NCI-H524 (cell line): Measurements from ENCODE around the gene TTC3.

ENCODE experiments used
- DNase-seq, 2 experiments: peaks; one replicate each; lab custom pipeline; 2025; lab: John Stamatoyannopoulos, UW

The TTC3 gene

GRCh38 chr21:37059181-37059580 lies 13.9 kb upstream of the TTC3 start:
- DNase-seq: no peak

DNA sequence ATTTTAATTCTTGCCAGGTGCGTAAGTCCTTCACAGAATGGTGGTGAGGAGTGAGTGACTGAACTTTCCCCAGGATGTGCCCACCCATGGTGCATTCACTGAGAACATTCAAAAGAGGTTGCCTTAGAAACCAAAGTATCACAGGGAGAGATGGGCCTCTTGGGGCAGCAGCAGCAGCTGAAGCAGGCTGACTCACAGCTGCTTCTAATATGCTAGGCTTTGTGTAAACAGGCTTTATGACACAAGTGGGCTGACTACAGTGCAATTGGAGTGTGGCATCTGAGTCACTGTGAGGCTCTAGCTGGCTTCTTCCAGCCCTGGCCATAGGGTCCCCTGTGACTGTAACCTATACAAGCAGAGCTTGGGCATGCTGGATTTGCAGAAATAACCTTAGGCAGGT lies 12.8 kb upstream of the TTC3 start:
- peak; percentile 71 to 93 for DNase-seq

- DNase-seq: no peak
These were observed 11.0 kb upstream of the TTC3 start for GRCh38 chr21:37061926-37062592.

DNA sequence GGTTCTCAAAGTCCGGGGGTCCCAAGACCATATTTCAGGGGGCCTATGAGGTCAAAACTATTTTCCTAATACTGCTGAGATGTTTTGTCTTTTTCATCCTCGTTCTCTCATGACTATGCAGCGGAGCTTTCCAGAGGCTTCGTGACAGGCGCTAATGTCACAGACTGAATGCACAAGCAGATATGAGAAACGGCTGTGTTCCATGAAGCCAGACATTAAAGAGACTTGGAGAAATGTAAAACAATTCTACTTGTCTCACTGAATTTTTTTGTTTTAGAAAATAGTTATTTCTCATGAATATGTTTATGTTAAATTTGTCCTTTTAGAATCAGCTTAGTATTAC lies 10.5 kb upstream of the TTC3 start:
- DNase-seq: no peak

DNA sequence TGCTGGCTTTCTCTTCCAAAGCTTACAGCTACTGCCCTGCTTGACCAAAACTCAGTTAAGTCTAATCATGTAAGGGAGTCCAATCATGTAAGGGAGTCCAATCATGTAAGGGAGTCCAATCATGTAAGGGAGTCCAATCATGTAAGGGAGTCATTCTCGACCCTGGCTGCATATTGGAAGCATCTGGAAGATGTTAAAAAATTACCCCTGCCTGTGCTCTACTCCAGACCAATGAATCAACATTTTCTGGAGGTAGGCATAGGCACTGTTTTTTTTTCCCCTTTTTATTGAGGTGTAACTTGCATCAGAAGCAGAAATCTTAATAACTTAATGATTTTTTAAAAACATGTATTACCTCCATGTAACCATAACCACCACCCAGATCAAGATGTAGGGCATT lies 9.6 kb upstream of the TTC3 start:
- DNase-seq: no peak

GRCh38 chr21:37064841-37065240 lies 8.2 kb upstream of the TTC3 start:
- no peak for DNase-seq

- DNase-seq: no peak
These were observed 7.4 kb upstream of the TTC3 start for GRCh38 chr21:37065561-37066177.

- peak; percentile 68 to 78 for DNase-seq
These were observed 1.3 kb upstream of the TTC3 start for GRCh38 chr21:37071561-37072273.

- peak in 1 of 2 experiments; percentile 78 for DNase-seq
These were observed 623 bp upstream of the TTC3 start for GRCh38 chr21:37072274-37072987.

GRCh38 chr21:37073417-37074196 lies 553 bp downstream of the TTC3 start:
- peak; percentile 69 to 71 for DNase-seq

GRCh38 chr21:37074197-37074510 lies 1.1 kb downstream of the TTC3 start:
- peak; percentile 63 to 76 for DNase-seq

DNA sequence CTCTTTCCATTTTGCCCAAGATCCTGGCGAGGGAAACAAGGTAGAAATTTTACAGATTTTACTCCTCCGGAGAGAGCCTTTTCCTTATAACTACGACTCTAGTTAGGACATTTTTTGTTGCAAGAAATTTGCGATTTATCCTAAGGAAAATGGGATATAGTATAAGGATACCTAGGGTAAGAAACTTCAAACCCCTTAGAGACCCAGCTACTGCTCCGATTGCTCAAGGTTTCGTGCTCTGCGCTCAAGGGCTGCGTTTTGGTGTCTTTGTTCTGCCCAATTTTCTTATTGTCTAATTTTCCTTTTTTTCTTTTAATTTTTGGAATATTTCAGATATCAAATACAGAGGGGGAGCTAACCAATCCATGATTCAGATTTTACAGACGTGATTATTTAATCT lies 1.5 kb downstream of the TTC3 start:
- no peak for DNase-seq

- peak in 1 of 2 experiments; percentile 31 for DNase-seq
These were observed 2.2 kb downstream of the TTC3 start for GRCh38 chr21:37075214-37075770.

GRCh38 chr21:37076087-37076850 lies 3.2 kb downstream of the TTC3 start:
- DNase-seq: no peak

DNA sequence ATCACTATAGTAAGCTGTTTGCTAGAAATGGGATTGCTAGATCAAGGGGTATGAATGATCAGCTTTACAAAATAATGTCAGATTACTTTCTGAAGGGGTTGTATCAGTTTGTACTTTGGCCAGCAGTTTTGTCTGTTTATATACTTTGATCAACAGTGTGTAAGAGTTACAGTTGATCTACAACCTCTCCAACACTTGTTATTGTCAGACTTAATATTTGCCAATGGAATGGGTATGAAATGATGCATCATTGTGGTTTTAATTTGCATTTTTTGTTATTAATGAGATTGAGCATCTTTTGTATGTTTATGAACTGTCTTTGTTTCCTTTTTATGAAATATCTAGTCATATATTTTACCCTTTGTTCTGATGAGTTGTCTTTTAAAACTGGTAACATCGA lies 4.3 kb downstream of the TTC3 start:
- no peak for DNase-seq

- no peak for DNase-seq
These were observed 6.3 kb downstream of the TTC3 start for GRCh38 chr21:37079211-37079824.

DNA sequence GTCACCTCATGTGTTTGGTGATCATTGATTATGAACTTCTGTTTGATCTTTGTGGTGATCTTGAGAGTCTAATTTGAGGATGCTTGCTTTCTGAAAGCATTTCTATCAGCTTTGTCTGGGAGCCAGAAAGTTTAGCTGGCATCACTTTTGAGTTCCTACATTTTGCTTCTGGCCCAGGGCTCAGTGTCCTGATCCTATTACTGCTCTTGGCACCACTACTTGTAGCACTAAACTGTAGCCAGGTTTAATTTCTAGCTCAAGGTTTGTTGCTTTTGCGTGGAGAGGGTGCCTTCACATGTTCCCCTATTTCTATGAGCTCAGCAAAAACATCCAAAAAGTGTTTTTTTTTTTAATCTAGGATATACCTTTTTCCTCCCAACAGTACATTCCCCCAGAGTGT lies 9.3 kb downstream of the TTC3 start:
- no peak for DNase-seq

DNA sequence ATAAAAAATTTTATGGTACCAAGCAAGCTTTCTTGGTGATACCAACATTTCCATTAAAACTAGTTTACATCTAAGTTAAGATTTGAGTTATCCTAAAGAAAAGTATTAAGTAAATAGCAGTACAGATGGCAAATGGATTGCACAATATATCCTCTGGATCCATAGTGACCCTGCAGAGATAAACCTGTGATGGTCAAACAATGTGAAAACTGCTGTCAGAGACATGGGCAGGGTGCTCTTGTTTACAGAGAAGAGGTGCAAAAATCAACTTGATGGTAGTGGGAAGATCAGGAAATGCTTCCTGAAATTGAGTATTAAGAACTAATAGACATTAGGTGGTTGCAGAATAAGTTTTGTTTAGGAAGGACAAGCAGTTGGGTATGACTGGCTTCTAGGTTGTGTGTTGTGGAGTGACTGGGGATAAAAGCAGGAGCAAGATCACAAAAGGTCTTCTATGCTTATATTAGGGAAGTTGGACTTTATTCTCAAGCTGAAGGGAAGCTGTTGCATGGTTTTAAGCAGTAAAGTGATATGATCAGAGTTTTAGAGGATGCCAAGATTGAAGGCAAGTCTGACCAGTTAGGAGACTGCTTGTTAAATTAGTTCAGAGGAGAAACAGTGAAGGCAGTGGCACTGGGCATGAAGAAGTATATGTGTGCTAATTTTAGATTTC lies 9.9 kb downstream of the TTC3 start:
- DNase-seq: no peak

- no peak for DNase-seq
These were observed 12.7 kb downstream of the TTC3 start for GRCh38 chr21:37085726-37086125.

- DNase-seq: peak in 1 of 2 experiments; percentile 49
These were observed 14.1 kb downstream of the TTC3 start for GRCh38 chr21:37087188-37087587.
